Endothelial cell of umbilical vein (primary cell): Measurements from ENCODE around the gene MARCHF9. TPM values are rescaled to one million over a fixed set of nuclear protein-coding genes. Genes with fewer than 3 reads are reported as not detected.

Source experiments
- BruUV-seq: library from RNA; stranded (reverse); fragments of 400-500 nt; replicated peaks from 2 replicates; lab custom pipeline; 2021; lab: Mats Ljungman, UMichigan
- CTCF ChIA-PET: fragments of 300-600, 350-600 bp; sonication (Branson Sonifier 250); formaldehyde crosslinking; loops from one replicate; lab custom pipeline; 2021; ENCODE audit warnings: antibody characterized with exemption, inconsistent platforms; lab: Charles Lee
- POLR2A ChIA-PET: fragments of 300-600, 350-600 bp; sonication (Branson Sonifier 250); formaldehyde crosslinking; loops from one replicate; lab custom pipeline; 2021; ENCODE audit warnings: antibody characterized with exemption, inconsistent platforms; lab: Charles Lee
- DNase-seq: peaks from one replicate; pipeline ENCODE4 v3.0.0-alpha.2; 2011; ENCODE audit warnings: low read depth, low spot score
- FAIRE-seq: peaks from 2 replicates; lab custom pipeline; 2011; peaks lifted over from hg19 to GRCh38; lab: Jason Lieb, UNC
- H2AFZ ChIP-seq: 2 replicates; pipeline ENCODE4 v1.6.0; 2012; ENCODE audit warnings: low read depth, low read length, control low read depth, inconsistent platforms
- H3K27ac ChIP-seq: 2 replicates; pipeline ENCODE4 v1.5.1; 2011; ENCODE audit warnings: low read depth, mild to moderate bottlenecking, control low read depth, low read length, moderate library complexity; ENCODE audit not compliant: insufficient read depth
- H3K27me3 ChIP-seq, 2 experiments: 2 replicates each; pipeline versions ENCODE4 v1.6.0 to v1.6.1; 2011; ENCODE audit warnings: low read length in 2 of 2, mixed read lengths in 1 of 2; ENCODE audit not compliant: control insufficient read depth in 2 of 2, insufficient read depth in 2 of 2
- H3K36me3 ChIP-seq, 2 experiments: 2 replicates in 1 of 2; 3 replicates in 1 of 2; pipeline ENCODE4 v1.5.1; 2011; ENCODE audit warnings: low read length in 2 of 2, mild to moderate bottlenecking in 1 of 2, moderate library complexity in 1 of 2; ENCODE audit not compliant: control insufficient read depth in 2 of 2, insufficient read depth in 2 of 2; ENCODE audit errors: extremely low read depth in 1 of 2
- H3K4me1 ChIP-seq: 3 replicates; pipeline ENCODE4 v1.5.1; 2011; ENCODE audit warnings: mild to moderate bottlenecking, low read length; ENCODE audit not compliant: control insufficient read depth, insufficient read depth; ENCODE audit errors: extremely low read depth
- H3K4me2 ChIP-seq: 2 replicates; pipeline ENCODE4 v1.6.1; 2011; ENCODE audit warnings: low read length, control low read depth, mixed read lengths; ENCODE audit not compliant: insufficient read depth
- H3K4me3 ChIP-seq, 3 experiments: fragments of 200-600 bp in 1 of 3; sonication (generic), shearing (Covaris generic) in 1 of 3; replicated peaks in 1 of 3; 2 replicates each; pipeline ENCODE4 v1.5.1; 2011 to 2016; ENCODE audit warnings: control low read depth in 3 of 3, low read length in 3 of 3, mild to moderate bottlenecking in 2 of 3, inconsistent platforms in 1 of 3, low read depth in 1 of 3, moderate library complexity in 1 of 3; ENCODE audit not compliant: insufficient read depth in 1 of 3
- H3K79me2 ChIP-seq: 2 replicates; pipeline ENCODE4 v1.6.0; 2012; ENCODE audit warnings: low read length, inconsistent platforms; ENCODE audit not compliant: control insufficient read depth, insufficient read depth
- H3K9ac ChIP-seq: replicated peaks from 2 replicates; pipeline ENCODE3; 2011; ENCODE audit warnings: low read length, control low read depth; ENCODE audit not compliant: insufficient read depth; ENCODE audit errors: extremely low read depth
- H3K9me1 ChIP-seq: replicated peaks from 3 replicates; pipeline ENCODE4 v1.6.0; 2011; ENCODE audit warnings: mild to moderate bottlenecking, low read length; ENCODE audit not compliant: control insufficient read depth, insufficient read depth; ENCODE audit errors: extremely low read depth
- H3K9me3 ChIP-seq: replicated peaks from 2 replicates; pipeline ENCODE4 v1.5.1; 2012; ENCODE audit warnings: low read length, inconsistent platforms; ENCODE audit not compliant: control insufficient read depth, insufficient read depth
- H4K20me1 ChIP-seq: replicated peaks from 2 replicates; pipeline ENCODE3; 2011; ENCODE audit warnings: mild to moderate bottlenecking, low read length; ENCODE audit not compliant: control insufficient read depth, insufficient read depth; ENCODE audit errors: extremely low read depth
- CTCF ChIP-seq, 2 donors: IDR thresholded peaks; 1 replicate in 1 of 2; 2 replicates in 1 of 2; pipeline ENCODE4 v1.5.1; 2011; ENCODE audit warnings: low read length in 2 of 2, mild to moderate bottlenecking in 2 of 2, moderate library complexity in 2 of 2, control low read depth in 1 of 2, inconsistent platforms in 1 of 2, low read depth in 1 of 2; ENCODE audit not compliant: insufficient read depth in 1 of 2; ENCODE audit errors: extremely low read depth in 1 of 2
- EZH2 ChIP-seq: IDR thresholded peaks from 2 replicates; pipeline ENCODE4 v1.6.1; 2012; ENCODE audit warnings: borderline replicate concordance, low read depth, mild to moderate bottlenecking, moderate library complexity, low read length, inconsistent platforms; ENCODE audit not compliant: severe bottlenecking
- FOS ChIP-seq: IDR thresholded peaks from 2 replicates; pipeline ENCODE4 v1.6.1; 2011; ENCODE audit warnings: mild to moderate bottlenecking, low read length, moderate library complexity, borderline replicate concordance; ENCODE audit not compliant: insufficient read depth
- GATA2 ChIP-seq: IDR thresholded peaks from 2 replicates; pipeline ENCODE4 v1.7.0; 2011; ENCODE audit warnings: low read depth, mild to moderate bottlenecking, moderate library complexity, mixed read lengths, low read length; ENCODE audit not compliant: insufficient read length, insufficient read depth
- JUN ChIP-seq: IDR thresholded peaks from 2 replicates; pipeline ENCODE4 v1.6.1; 2011; ENCODE audit warnings: borderline replicate concordance, low read depth; ENCODE audit not compliant: insufficient read length, insufficient read depth
- MAX ChIP-seq: IDR thresholded peaks from 2 replicates; pipeline ENCODE4 v1.6.1; 2011; ENCODE audit not compliant: insufficient read depth, insufficient read length
- MYC ChIP-seq: IDR thresholded peaks from one replicate; pipeline ENCODE4 v1.6.1; 2011; ENCODE audit warnings: mild to moderate bottlenecking, low read depth, low read length
- POLR2A ChIP-seq: IDR thresholded peaks from 2 replicates; pipeline ENCODE4 v1.6.1; 2012; ENCODE audit warnings: low read depth, mild to moderate bottlenecking, control low read depth, low read length
- POLR2AphosphoS5 ChIP-seq: IDR thresholded peaks from 2 replicates; pipeline ENCODE4 v1.6.1; 2012; ENCODE audit warnings: low read depth, mild to moderate bottlenecking, control low read depth, low read length, moderate library complexity; ENCODE audit not compliant: insufficient read depth
- dilution Hi-C: fragments of 300-500 bp; cut with MboI; formaldehyde crosslinking; loops from one replicate; pipeline ENCODE4 v1.15.0; 2019; ENCODE audit warnings: low sequenced_read_pairs; ENCODE audit not compliant: extremely low pct_ligation_motif_present
- intact Hi-C: fragments of 100-400 bp; cut with micrococcal nuclease; formaldehyde crosslinking; loops from one replicate; pipeline ENCODE4 v1.10.0; 2022
- polyA plus RNA-seq, 4 experiments: library from polyadenylated mRNA; depleted of rRNA in 3 of 4; stranded (reverse) in 3 of 4; unstranded in 1 of 4; fragments of >200 nt; gene quantifications; 2 replicates each; pipeline versions ENCODE4 v1.2.1 to v1.2.3, GENCODE V29; 2011 to 2012; ENCODE audit warnings: missing spikeins in 1 of 4
- total RNA-seq: library from RNA; stranded (reverse); gene quantifications from 2 replicates; pipeline ENCODE4 v1.2.3, GENCODE V29; 2021

Gene MARCHF9
- total and polyA plus RNA-seq, 2 donors (not counting 3 experiments of a cell fraction or from before 2014, with no cell fraction given), result 4.6 to 4.8 TPM

- Histone ChIP-seq H3K4me2 (no peak overlapping the region), H3K4me3 (no peak overlapping the region), H3K27ac (no peak overlapping the region), H2AFZ (no peak overlapping the region), H3K36me3 (peaks cover 5 to 10% of the 10 kb centered on the region in 2 experiments), H3K9ac (no peak overlapping the region), H4K20me1 (no peaks in the 10 kb centered on the region), H3K9me1 (no peaks in the 10 kb centered on the region), H3K4me1 (peaks cover 7% of the 10 kb centered on the region), H3K27me3 (no peaks in the 10 kb centered on the region), H3K79me2 (peaks cover 14% of the 10 kb centered on the region), H3K9me3 (no peaks in the 10 kb centered on the region)
- no TSS peak for BruUV-seq
- FAIRE-seq, result no peak
- dilution Hi-C loops, result no loop called here
- intact Hi-C loops, result loop anchor here (1.0 to 2.0 kb wide), 3 partner anchors 10 to 124 kb away; partner anchors contain the start of genes EEF1AKMT3 and METTL1
- CTCF ChIA-PET, result interaction anchor here (0.6 to 3.2 kb wide), 7 partner anchors 10 to 789 kb away, joined by 3 to 15 read pairs (median 8); partner anchors contain the start of genes EEF1AKMT3 and METTL1
- DNase-seq, result no peak
- POLR2A ChIA-PET, result no interaction called here
- TF ChIP-seq MAX (no peak), FOS (no peak), JUN (no peak), CTCF (IDR thresholded peaks at IDR 0.05; ENCODE audit: extremely low read depth in 1 of 2, insufficient read depth in 1 of 2, low read depth in 1 of 2, low read length in 2 of 2) (no peak), POLR2A (no peak), GATA2 (no peak), EZH2 (no peak), POLR2AphosphoS5 (no peak), MYC (no peak)
These were observed 26.9 kb downstream of the MARCHF9 start for GRCh38 chr12:57781801-57782200.
